PC-3 (cell line): ENCODE measurements around the gene LRRC49. TPM values are rescaled to one million over a fixed set of nuclear protein-coding genes. Genes with fewer than 3 reads are reported as not detected.
A peak's percentile ranks its signal among the peaks of the same experiment; 100 is the strongest.

Source experiments
- ATAC-seq: fragments of 200-7000 bp; cut with Tn5 transposase; 2 replicates; pipeline ENCODE4 v1.9.1; 2020; ENCODE audit warnings: mild to moderate bottlenecking, moderate library complexity
- BruUV-seq: library from RNA; stranded (reverse); fragments of 400-500 nt; replicated peaks from 2 replicates; lab custom pipeline; 2021; lab: Mats Ljungman, UMichigan
- CTCF ChIA-PET: fragments of 300-600 bp; sonication (Branson Sonifier 250); formaldehyde crosslinking; loops from one replicate; lab custom pipeline; 2022; ENCODE audit warnings: antibody characterized with exemption; lab: Charles Lee
- POLR2A ChIA-PET: fragments of 300-600 bp; sonication (Branson Sonifier 250); formaldehyde crosslinking; loops from one replicate; lab custom pipeline; 2022; ENCODE audit warnings: antibody characterized with exemption; ENCODE audit not compliant: unreplicated experiment; lab: Charles Lee
- DNase-seq: peaks from one replicate; pipeline ENCODE4 v3.0.0-alpha.2; 2015
- H2AFZ ChIP-seq: fragments of 300-600 bp; sonication (generic); 2 replicates; pipeline ENCODE4 v1.6.0; 2016; ENCODE audit warnings: antibody characterized with exemption, low read length
- H3F3A ChIP-seq: fragments of 300-600 bp; sonication (generic); one replicate; pipeline ENCODE4 v1.6.0; 2017; ENCODE audit warnings: antibody characterized with exemption, low read length, control low read depth, mild to moderate bottlenecking; ENCODE audit not compliant: unreplicated experiment
- H3K27ac ChIP-seq: fragments of 300-600 bp; sonication (generic); 2 replicates; pipeline ENCODE4 v1.5.1; 2016; ENCODE audit warnings: mild to moderate bottlenecking, low read length
- H3K27me3 ChIP-seq: fragments of 300-600 bp; sonication (generic); 2 replicates; pipeline ENCODE4 v1.6.1; 2016; ENCODE audit warnings: low read length, mixed read lengths
- H3K36me3 ChIP-seq: fragments of 300-600 bp; sonication (generic); 2 replicates; pipeline ENCODE4 v1.6.1; 2016; ENCODE audit warnings: low read depth, mixed run types, low read length, mixed read lengths
- H3K4me1 ChIP-seq: fragments of 300-600 bp; sonication (generic); 2 replicates; pipeline ENCODE4 v1.5.1; 2016; ENCODE audit warnings: low read length; ENCODE audit not compliant: insufficient read depth
- H3K4me2 ChIP-seq: fragments of 300-600 bp; sonication (generic); 2 replicates; pipeline ENCODE4 v1.6.0; 2016; ENCODE audit warnings: low read length
- H3K4me3 ChIP-seq: fragments of 300-600 bp; sonication (generic); 2 replicates; pipeline ENCODE4 v1.5.1; 2016; ENCODE audit warnings: mild to moderate bottlenecking, low read length, mixed read lengths
- H3K79me2 ChIP-seq: fragments of 300-600 bp; sonication (generic); 2 replicates; pipeline ENCODE4 v1.6.1; 2017; ENCODE audit warnings: low read length, mixed read lengths
- H3K9ac ChIP-seq: fragments of 300-600 bp; sonication (generic); 2 replicates; pipeline ENCODE4 v1.6.0; 2016; ENCODE audit warnings: mild to moderate bottlenecking, low read length
- H3K9me2 ChIP-seq: fragments of 300-600 bp; sonication (generic); replicated peaks from 2 replicates; pipeline ENCODE4 v1.6.1; 2016; ENCODE audit warnings: mixed run types, low read length, mixed read lengths
- H3K9me3 ChIP-seq: fragments of 300-600 bp; sonication (generic); 2 replicates; pipeline ENCODE4 v1.6.1; 2016; ENCODE audit warnings: low read length, mixed read lengths
- H4K20me1 ChIP-seq: fragments of 300-600 bp; sonication (generic); 2 replicates; pipeline ENCODE4 v1.6.1; 2016; ENCODE audit warnings: low read length, mixed read lengths
- EZH2 ChIP-seq: fragments of 300-600 bp; sonication (generic); IDR thresholded peaks from one replicate; pipeline ENCODE4 v1.6.1; 2017; ENCODE audit warnings: antibody characterized with exemption, mild to moderate bottlenecking, low read length; ENCODE audit not compliant: unreplicated experiment
- EZH2phosphoT487 ChIP-seq: fragments of 300-600 bp; sonication (generic); IDR thresholded peaks from 2 replicates; pipeline ENCODE4 v1.6.1; 2018; ENCODE audit warnings: mild to moderate bottlenecking, antibody characterized with exemption, low read length, borderline replicate concordance
- intact Hi-C: fragments of 100-400 bp; cut with micrococcal nuclease; formaldehyde crosslinking; loops from 2 replicates; pipeline ENCODE4 v1.9.0; 2023
- total RNA-seq: library from RNA; depleted of rRNA; stranded (reverse); fragments of >200 nt; gene quantifications from 2 replicates; pipeline ENCODE4 v1.2.3, GENCODE V29; 2014
- TF ChIP-seq, protein P1 (sequence below): fragments of 300-600 bp; sonication (generic); conservative IDR thresholded peaks from 2 replicates; pipeline ENCODE4 v1.5.1; 2017; ENCODE audit warnings: antibody characterized with exemption, low read depth, mild to moderate bottlenecking, low read length

LRRC49 gene
- total RNA-seq, 1 experiment from 2014 or later = 7.7 TPM

GRCh38 chr15:71071529-71071928, 178.9 kb downstream of the LRRC49 start:
- Histone ChIP-seq H3K79me2 (no peaks in the 10 kb centered on the region), H3K27ac (peak overlapping the region; percentile 36), H3K9me2 (no peaks in the 10 kb centered on the region), H3K4me2 (peak overlapping the region; percentile 18; the same call in 1 of the 2 replicates), H3K27me3 (no peaks in the 10 kb centered on the region), H3K4me3 (no peak overlapping the region), H4K20me1 (no peaks in the 10 kb centered on the region), H2AFZ (no peak overlapping the region), H3K36me3 (no peaks in the 10 kb centered on the region), H3K4me1 (peaks cover 21% of the 10 kb centered on the region), H3K9ac (no peak overlapping the region), H3F3A (no peaks in the 10 kb centered on the region), H3K9me3 (no peaks in the 10 kb centered on the region)
- ChIA-PET POLR2A (no interaction called here), CTCF (no interaction called here)
- ATAC-seq = no peak
- DNase-seq = no peak
- TF ChIP-seq EZH2phosphoT487 = no peak
- TF ChIP-seq, protein P1, sequence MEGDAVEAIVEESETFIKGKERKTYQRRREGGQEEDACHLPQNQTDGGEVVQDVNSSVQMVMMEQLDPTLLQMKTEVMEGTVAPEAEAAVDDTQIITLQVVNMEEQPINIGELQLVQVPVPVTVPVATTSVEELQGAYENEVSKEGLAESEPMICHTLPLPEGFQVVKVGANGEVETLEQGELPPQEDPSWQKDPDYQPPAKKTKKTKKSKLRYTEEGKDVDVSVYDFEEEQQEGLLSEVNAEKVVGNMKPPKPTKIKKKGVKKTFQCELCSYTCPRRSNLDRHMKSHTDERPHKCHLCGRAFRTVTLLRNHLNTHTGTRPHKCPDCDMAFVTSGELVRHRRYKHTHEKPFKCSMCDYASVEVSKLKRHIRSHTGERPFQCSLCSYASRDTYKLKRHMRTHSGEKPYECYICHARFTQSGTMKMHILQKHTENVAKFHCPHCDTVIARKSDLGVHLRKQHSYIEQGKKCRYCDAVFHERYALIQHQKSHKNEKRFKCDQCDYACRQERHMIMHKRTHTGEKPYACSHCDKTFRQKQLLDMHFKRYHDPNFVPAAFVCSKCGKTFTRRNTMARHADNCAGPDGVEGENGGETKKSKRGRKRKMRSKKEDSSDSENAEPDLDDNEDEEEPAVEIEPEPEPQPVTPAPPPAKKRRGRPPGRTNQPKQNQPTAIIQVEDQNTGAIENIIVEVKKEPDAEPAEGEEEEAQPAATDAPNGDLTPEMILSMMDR = no peak
- no peak for TF ChIP-seq EZH2
- BruUV-seq = no TSS peak
- intact Hi-C loops = no loop called here

- no peaks in the 10 kb centered on the region for H3K27me3 ChIP-seq
- no peaks in the 10 kb centered on the region for H3K9me2 ChIP-seq
- no peaks in the 10 kb centered on the region for H3K36me3 ChIP-seq
- no TSS peak for BruUV-seq
- no peak overlapping the region for H3K4me2 ChIP-seq
- ATAC-seq (no peak), DNase-seq (no peak)
- H3K27ac ChIP-seq = no peak overlapping the region
- no peaks in the 10 kb centered on the region for H3K79me2 ChIP-seq
- no peaks in the 10 kb centered on the region for H4K20me1 ChIP-seq
- no peaks in the 10 kb centered on the region for H3F3A ChIP-seq
- peaks cover 21% of the 10 kb centered on the region for H3K4me1 ChIP-seq
- no peak overlapping the region for H3K4me3 ChIP-seq
- ChIA-PET POLR2A (interaction anchor here (0.6 kb wide), 1 partner anchor 1101 kb away, joined by 3 read pairs; no protein-coding TSS in a partner anchor), CTCF (no interaction called here)
- H2AFZ ChIP-seq = no peak overlapping the region
- intact Hi-C loops = no loop called here
- TF ChIP-seq, protein P1 = no peak
- no peak for TF ChIP-seq EZH2phosphoT487
- TF ChIP-seq EZH2 = no peak
- H3K9ac ChIP-seq = no peak overlapping the region
- no peaks in the 10 kb centered on the region for H3K9me3 ChIP-seq
These were observed 179.8 kb downstream of the LRRC49 start for GRCh38 chr15:71072423-71072822.

- Histone ChIP-seq H3K79me2 (no peaks in the 10 kb centered on the region), H3K9ac (peak overlapping the region; percentile 77), H3K4me2 (peak overlapping the region; percentile 69), H2AFZ (no peak overlapping the region), H3K27me3 (no peaks in the 10 kb centered on the region), H3K9me2 (no peaks in the 10 kb centered on the region), H3K4me3 (no peak overlapping the region), H3K4me1 (peaks cover 31% of the 10 kb centered on the region), H4K20me1 (no peaks in the 10 kb centered on the region), H3K9me3 (no peaks in the 10 kb centered on the region), H3K27ac (peak overlapping the region; percentile 97), H3K36me3 (no peaks in the 10 kb centered on the region), H3F3A (peaks cover 9% of the 10 kb centered on the region)
- DNase-seq = peak; percentile 4
- intact Hi-C loops = loop anchor here (5.0 kb wide), 1 partner anchor 66 kb away; no protein-coding TSS in a partner anchor
- ChIA-PET POLR2A (no interaction called here), CTCF (interaction anchor here (0.6 kb wide), 2 partner anchors 25 to 28 kb away, joined by 4 to 14 read pairs; no protein-coding TSS in a partner anchor)
- BruUV-seq = no TSS peak
- TF ChIP-seq EZH2 = no peak
- TF ChIP-seq EZH2phosphoT487 = no peak
- TF ChIP-seq, protein P1 = no peak
- peak; percentile 30 for ATAC-seq
These were observed 186.0 kb downstream of the LRRC49 start for GRCh38 chr15:71078506-71079207.
